Dermis microvascular lymphatic vessel endothelial cell (primary cell): ENCODE measurements around the gene OR7D4. TPM values are rescaled to one million over a fixed set of nuclear protein-coding genes. Genes with fewer than 3 reads are reported as not detected.
"Not testable (repeated sequence)": the region's sequence is repeated elsewhere in the genome, so short reads cannot be mapped to it uniquely, and the experiment has no call there.

ENCODE experiments used
- DNase-seq, 2 donors: peaks; one replicate each; pipeline versions ENCODE4 v3.0.0 to v3.0.0-alpha.2; 2010; ENCODE audit warnings: low read depth in 2 of 2
- total RNA-seq: library from RNA; depleted of rRNA; stranded (reverse); fragments of >200 nt; gene quantifications from 2 replicates; pipeline ENCODE4 v1.2.1, GENCODE V29; 2014

OR7D4 gene
- total RNA-seq = not detected in 2 replicates

DNA sequence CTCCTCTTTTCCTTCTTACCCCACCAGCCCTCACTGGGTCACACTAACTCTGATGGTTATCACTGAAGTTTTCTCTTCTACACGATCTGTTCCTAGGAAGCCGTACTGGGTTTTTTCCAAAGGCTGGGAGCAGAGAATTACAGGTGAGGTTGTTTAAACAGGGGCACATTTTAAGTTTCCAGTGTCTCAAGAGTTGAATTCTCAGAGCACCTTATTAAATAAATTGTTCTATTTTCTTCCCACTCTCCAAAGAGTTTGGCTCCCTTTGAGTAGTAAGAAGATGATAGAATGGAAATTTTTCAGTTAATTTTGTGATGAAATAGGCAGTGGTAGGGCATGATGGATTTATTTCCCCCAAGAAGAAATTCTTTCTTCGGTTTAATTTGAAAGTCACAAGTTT lies at the start of gene OR7D4:
Gene OR7D4, minus strand, starts transcription at position 101 of the 400 bp plus-strand sequence. CDS start 4,752 bp downstream, outside the sequence.
- DNase-seq = no peak

DNA sequence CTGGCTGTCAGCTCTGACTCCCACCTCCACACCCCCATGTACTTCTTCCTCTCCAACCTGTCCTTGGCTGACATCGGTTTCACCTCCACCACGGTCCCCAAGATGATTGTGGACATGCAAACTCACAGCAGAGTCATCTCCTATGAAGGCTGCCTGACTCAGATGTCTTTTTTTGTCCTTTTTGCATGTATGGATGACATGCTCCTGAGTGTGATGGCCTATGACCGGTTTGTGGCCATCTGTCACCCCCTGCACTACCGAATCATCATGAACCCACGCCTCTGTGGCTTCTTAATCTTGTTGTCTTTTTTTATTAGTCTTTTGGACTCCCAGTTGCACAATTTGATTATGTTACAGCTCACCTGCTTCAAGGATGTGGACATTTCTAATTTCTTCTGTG lies 31.8 kb upstream of the OR7D4 start:
- no peak for DNase-seq

DNA sequence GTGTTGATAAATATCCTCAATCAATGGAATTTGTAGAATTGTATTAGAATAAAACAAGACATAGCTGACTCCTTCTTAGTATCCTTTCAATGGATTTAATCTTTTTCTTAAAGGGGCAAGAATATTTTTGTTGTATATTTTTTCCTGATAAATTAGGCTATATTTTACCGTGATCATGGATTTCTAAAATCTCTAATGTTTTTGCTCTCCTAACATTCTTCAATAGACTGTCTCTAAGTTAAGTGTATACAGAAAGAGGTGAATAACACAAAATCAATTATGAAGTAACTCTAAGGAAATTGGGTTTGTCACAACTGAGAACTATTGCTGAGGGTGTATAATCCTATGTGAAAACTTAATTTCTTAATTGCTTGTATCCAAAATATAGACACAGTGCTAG lies 31.2 kb upstream of the OR7D4 start, which contains the start of gene OR7E24:
Gene OR7E24, plus strand, starts transcription at position 301 of the 400 bp plus-strand sequence. CDS start 114 bp downstream, outside the sequence.
- DNase-seq = no peak

DNA sequence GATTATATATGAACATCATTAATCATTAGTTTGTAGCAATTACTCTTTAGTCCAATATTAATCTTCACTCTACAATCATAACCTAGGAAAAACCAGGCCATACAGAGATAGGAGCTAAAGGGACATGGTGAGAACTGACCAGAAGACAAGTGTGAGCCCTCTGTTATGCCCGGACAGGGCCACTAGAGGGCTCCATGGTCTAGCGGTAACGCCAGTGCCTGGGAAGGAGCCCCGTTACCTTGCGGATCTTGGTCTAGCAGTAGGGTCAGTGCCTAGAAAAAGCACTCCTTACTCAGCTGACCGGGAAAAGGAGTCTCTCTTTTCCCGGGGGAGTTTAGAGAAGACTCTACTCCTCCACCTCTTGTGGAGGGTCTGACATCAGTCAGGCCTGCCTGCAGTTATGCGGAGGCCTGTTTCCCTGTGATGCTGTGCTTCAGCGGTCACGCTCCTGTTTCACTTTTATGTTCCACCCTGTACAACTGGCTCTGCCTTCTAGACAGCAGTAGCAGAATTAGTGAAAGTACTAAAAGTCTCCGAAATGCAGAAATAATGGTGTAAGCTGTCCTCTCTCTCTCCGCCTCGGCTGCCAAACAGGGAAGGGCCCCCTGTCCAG lies 13.8 kb downstream of the OR7D4 start:
- DNase-seq = peak; percentile 21 to 66

DNA sequence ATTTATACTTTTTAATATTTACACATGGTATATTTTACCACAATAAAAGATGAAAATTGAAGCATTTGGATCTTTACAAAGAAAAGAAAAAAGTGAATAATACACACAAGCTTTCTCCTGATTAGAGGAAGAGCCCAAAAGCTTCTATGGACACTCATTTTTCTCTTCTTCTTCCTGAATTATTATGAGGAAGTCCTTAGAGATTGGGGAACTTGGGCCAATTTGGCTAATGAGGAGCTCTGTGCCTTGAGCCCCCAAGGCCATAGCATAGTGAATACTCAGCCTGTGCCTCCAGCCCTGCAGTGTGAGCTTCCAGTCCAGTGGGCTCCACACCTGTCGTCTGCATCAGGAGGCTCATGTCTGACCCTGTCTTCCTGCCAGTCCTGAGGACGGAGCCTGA lies 21.3 kb downstream of the OR7D4 start:
- not testable (repeated sequence) for DNase-seq

DNA sequence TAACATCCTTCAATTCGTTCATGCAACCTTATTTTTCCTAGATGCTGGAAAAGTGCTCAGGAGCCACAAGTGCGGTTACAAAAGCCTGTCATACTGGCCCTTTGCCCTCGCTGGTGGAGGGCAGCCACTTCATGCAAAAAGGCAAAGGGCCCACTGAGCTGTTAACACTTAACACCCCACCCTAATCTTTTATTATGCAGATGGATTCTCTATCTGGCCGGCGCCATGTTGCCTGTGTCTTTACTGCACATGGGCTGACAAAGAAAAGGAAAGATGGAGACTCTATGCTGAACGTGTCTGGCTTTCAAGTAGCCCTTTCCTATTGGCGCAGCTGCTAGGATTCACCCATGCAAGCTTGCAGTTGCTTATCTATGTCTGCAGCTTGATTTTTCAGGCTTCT lies 29.9 kb downstream of the OR7D4 start:
- DNase-seq = no peak

DNA sequence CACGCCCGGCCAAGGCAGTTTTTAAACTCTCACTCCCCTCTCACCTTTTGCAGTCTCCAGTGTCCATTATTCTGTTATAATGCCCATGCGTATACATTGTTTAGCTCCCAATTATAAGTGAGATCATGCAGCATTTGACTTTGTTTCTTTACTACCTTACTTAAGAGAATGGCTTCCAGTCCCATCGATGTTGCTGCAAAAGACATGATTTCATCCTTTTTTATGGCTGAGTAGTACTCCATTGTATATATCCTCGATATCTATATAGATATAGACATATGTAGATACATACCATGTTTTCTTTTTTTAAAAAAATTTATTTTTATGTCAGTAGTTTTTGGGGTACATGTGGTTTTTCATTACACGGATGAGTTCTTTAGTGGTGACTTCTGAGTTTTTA lies 32.2 kb downstream of the OR7D4 start:
- DNase-seq = no peak

DNA sequence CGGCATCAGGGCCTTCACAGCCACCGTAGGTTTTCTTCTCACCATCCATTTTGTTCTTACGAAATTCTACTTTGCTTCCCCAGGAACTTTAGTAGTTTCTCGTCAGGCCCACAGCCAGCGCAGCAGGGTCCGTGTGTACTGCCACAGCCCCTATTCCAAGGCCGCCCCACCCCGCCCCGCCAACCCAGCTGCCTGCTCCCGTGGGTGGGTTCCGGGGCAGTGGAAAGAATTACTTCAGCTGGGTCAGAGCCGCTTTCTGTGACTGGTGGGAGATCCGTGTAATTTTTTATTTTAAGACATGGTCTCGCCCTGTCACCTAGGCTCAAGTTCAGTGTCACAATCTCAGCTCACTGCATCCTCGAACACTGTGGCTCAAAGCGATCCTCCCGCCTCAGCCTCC lies 36.4 kb downstream of the OR7D4 start:
- DNase-seq = no peak

DNA sequence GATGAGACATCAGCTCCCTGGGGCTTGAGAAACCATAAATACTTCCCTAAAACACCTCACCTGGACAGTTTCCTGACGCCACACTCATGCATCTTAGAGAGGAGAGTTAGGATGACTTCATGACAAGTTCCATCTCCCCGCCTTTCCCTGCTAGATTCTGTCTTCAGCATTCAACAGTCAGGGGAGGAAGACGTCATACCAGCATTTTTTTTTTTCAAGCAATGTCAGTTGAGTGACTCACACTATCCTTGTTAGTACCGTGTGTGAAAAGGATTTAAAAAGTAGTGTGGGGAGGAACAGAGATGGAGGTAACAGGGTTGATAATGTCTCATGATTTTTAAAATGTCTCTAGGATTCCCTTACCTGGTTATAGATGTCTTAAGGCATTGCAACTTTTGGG lies 40.5 kb downstream of the OR7D4 start, which contains the start of gene OR7D2:
Gene OR7D2, plus strand, starts transcription at position 79 of the 400 bp plus-strand sequence. CDS start 6,803 bp downstream, outside the sequence.
- no peak for DNase-seq

DNA sequence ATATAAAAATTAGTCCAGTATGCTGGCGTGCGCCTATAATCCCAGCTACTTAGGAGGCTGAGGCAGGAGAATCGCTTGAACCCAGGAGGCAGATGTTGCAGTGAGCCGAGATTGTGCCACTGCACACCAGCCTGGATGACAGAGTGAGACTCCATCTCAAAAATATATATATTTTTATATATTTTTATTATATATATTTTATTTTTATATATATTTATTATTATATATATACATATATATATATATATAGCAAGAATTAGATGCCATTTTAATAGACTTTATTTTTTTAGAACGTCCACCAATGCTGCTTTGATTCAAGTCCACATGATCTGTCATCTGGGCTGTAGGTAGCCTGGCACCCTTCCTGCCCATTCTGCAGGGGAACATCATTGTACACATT lies 44.1 kb downstream of the OR7D4 start:
- DNase-seq = no peak

DNA sequence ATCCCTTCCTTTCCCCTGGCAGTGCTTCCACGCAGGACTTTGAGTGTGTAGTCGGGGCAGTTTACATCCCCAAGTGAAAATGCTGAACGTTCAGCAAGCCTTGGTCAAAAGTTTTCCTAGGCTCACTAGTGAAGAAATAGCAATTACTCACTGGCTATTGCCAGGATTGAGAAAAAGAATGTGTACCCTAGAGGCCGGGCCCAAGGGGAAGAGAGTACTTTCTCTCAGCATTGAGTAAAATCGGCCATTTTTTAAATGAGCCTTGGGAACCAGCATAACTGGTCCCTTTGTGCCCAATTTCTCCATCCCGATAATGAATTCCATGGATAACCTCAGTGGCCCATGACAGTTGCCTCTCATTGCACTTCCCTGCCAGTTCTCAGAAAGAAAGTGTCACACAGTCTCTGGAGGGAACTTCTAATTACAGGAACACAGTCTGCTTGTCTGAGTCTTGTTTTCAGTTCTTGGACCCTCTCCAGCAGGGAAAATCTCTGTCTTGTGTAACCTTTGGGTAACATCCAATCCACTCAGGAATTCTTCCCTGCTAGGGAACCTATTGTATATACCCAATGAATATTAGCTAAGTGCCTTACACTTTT lies 47.9 kb downstream of the OR7D4 start:
- DNase-seq = no peak

DNA sequence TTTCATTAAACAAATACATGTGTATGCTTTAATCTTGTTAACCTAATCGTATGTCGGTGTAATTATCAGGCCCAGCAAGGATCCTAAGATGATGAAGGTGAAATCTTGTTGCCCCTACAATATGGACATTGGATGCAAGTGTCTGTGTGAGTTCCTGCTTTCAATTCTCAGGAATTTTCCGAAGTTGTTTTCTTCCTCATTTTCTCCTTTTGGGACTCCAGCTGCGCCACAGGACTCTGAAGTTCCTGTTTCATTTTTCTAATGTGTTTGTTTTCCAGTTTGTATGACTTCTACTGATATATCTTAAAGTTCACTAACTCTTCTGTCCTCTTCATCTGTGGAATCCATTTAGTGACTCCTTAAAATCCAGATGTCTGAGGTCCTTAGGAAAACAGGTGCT lies 52.5 kb downstream of the OR7D4 start:
- DNase-seq = no peak

DNA sequence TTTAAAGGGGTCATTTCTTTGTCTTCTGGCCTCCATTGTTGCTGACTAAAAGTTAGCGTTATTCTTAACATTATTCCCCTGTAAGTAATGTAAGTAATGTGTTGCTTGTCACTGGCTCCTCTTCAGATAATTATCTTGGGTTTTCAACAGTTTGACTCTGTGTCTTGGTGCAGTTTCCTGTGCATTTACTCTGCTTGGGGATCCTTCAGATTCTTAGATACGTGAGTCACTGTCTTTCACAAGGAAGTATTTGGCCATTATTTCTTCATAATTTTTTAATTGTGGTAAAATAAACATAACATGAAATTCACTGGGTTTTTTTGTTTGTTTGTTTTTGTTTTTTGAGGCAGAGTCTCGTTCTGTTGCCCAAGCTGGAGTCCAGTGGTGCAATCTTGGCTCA lies 54.1 kb downstream of the OR7D4 start:
- DNase-seq = no peak

DNA sequence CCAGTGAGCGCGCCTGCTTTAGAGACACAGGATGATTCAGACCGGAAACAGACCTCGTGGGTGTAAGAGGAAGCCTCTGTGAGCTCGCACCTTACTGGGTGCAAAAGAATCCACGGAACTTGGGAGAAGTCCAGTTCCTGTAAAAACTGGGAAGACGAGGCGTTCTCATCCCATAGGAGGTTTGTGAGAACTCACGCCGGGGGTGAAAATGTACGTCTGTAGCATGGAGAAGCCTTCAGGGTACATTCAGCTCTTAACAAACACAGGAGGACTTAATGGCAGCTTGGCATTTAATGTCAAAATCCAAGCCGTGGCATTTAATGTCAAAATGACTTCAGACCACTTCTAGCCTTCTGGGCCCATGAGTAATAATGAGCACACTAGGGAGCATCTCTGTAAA lies 58.0 kb downstream of the OR7D4 start:
- DNase-seq = no peak

Other genes with a start within 250 kb of the OR7D4 start
- gene MUC16, start 209.2 kb downstream of the OR7D4 start, total RNA-seq = not detected in 2 replicates
- not detected in 2 replicates for gene OR1M1, start 132.5 kb downstream of the OR7D4 start, total RNA-seq
- gene OR7G2, start 112.1 kb downstream of the OR7D4 start, total RNA-seq = not detected in 2 replicates
- gene OR7G1, start 103.8 kb downstream of the OR7D4 start, total RNA-seq = not detected in 2 replicates
- gene OR7G3, start 92.6 kb downstream of the OR7D4 start, total RNA-seq = not detected in 2 replicates
- 8.0 and 11.5 TPM in 2 replicates for gene ZNF317, start 79.2 kb downstream of the OR7D4 start, total RNA-seq
- gene OR7D2, start 40.6 kb downstream of the OR7D4 start, total RNA-seq = under 0.01 and 0.25 TPM in 2 replicates
- gene OR7E24, start 31.3 kb upstream of the OR7D4 start, total RNA-seq = not detected in 2 replicates
- 4.6 and 4.9 TPM in 2 replicates for gene ZNF699, start 90.2 kb upstream of the OR7D4 start, total RNA-seq
- 8.3 and 11.8 TPM in 2 replicates for gene ZNF559, start 104.6 kb upstream of the OR7D4 start, total RNA-seq
- 0.51 and 0.89 TPM in 2 replicates for gene ZNF177, start 143.4 kb upstream of the OR7D4 start, total RNA-seq
- gene ZNF266, start 216.0 kb upstream of the OR7D4 start, total RNA-seq = 6.5 and 9.7 TPM in 2 replicates